Activated CD4-positive, CD25-positive, alpha-beta regulatory T cell treated with anti-CD3 and anti-CD28 coated beads, Interleukin-2, amount 50 U/mL, for 16 hours (primary cell): Measurements from ENCODE around the gene NDUFB4.

Source experiments
- DNase-seq: peaks from one replicate; pipeline ENCODE4 v3.0.0-alpha.2; 2020; ENCODE audit warnings: low read depth, low spot score

Gene NDUFB4

DNA sequence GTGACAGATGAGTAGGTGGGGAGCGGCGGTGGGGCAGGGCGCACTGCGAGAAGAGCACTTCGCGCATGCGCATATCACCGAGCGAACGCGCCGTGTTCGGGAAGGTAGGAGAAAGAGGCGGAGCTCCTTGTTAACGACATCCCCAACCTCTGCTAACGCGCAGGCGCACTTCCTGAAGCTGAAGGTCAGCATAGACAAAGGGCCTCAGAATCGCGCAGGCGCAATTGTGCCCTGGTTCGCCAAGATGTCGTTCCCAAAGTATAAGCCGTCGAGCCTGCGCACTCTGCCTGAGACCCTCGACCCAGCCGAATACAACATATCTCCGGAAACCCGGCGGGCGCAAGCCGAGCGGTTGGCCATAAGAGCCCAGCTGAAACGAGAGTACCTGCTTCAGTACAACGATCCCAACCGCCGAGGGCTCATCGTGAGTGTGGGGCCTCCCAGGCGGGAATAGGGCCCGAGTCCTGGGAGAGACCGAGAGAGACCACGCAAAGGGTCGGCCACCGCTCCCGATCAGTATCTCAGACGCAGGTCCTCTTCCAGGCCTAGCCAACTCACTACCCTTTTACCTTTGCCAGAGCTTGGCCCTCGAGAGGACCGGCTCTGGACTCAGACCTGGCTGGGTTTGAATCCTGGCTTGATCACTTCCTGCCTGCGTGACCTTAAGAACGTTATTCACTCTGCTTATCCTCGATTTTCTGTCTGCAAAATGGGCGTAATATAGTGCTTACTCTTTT lies at the start of gene NDUFB4:
NDUFB4 (plus strand) TSS at position 221 of the 737 bp plus-strand sequence; CDS start at position 245, 24 bp downstream.
- peak; percentile 92 for DNase-seq

DNA sequence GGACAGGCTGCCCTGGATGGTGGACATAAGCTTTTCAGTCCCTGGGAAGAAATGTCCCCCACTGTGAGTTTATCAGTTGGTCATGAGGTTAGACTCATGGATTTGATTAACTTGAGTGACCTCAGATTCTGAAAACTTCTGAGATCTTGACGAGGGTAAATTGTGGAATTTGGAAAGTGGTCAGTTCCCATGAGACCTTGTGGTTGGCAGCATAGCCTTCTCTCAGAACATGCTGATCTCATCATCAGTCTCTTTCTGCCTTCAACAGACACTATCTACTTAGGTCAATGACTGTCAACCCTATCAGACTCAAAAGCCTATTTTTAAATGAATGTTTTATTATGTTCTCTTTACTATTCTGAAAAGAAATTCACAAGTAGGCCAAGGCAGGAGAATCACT lies 45.6 kb upstream of the NDUFB4 start:
- DNase-seq: no peak

DNA sequence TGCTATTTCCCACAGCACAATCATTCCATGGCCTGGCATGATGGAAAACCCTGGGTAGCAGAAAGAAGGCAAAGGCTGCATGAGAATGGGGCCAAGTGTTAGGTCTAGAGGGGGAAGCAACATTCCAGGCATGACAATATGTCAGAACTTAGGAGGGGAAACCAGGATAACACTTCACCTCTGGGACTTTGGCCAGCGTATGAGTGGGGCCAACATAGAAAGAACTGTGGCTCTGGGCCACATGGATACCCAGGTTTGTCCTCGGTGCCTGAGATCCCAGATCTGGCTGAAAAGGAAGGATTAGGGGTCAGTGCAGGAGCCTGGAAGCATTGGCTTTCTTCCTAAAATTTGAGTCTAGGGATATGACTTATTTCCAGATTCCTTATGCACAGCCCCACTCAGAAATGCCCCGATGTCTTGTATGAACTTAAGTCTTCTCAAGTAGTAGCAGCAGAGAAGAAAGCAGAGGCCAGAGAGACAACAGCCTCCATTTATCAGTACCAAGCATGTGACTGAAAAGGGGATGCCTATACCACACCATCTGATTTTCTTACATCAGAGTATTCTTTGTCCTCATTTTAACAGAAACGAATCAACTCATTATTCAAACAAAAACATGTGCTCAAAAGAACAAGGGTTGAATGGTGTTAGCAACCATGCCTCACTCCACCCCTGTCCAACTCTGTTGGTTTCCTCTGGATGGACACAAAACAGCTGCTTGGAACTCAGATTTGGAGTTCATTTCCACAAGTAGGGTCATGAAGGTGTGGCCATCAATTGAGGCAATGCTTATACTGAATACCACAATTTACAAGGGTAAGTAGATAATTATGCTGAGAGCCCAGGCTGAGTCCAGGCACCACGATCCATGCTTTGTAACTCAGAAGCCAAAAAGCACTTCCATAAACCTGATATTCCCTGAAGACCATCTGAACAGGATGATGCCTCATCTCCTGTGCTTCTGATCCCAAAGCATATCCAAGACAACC lies 43.7 kb upstream of the NDUFB4 start:
- no peak for DNase-seq

DNA sequence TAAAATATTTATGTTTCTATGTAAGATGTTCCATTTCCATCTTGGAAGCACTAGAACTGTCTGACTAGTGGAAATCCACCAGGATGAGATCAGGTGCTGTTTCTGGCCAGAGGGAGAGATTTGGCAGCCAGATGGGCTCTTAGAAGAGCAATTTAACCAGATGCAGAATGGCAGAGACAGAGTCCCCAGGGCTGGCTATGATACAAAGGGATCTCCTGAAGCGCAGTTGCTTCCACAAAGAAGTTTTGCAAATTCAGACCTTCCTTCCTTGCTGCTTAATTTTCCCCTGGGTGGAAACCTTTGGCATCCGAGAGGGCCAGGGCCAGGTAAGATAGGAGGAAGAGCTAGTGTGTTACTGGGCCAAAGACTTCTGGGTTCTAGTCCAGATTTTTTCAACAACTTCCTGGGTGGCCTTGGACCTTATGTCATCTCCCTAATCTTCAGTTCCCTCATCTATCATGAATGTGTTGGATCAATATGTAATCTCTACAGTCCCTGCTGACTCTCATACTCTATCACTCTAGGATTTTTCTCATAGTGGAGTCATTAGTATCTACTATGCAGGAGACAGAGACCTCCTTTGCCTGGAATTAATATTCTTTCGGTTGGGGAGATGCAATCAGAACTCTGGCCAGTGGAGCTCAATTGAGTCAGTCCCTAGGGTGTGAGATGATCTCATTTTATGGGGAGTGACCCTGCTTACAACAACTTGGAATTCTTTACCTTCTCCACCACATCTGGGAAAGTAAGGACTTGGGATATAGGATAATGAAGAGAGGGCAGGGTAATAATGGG lies 41.1 kb upstream of the NDUFB4 start:
- no peak for DNase-seq

DNA sequence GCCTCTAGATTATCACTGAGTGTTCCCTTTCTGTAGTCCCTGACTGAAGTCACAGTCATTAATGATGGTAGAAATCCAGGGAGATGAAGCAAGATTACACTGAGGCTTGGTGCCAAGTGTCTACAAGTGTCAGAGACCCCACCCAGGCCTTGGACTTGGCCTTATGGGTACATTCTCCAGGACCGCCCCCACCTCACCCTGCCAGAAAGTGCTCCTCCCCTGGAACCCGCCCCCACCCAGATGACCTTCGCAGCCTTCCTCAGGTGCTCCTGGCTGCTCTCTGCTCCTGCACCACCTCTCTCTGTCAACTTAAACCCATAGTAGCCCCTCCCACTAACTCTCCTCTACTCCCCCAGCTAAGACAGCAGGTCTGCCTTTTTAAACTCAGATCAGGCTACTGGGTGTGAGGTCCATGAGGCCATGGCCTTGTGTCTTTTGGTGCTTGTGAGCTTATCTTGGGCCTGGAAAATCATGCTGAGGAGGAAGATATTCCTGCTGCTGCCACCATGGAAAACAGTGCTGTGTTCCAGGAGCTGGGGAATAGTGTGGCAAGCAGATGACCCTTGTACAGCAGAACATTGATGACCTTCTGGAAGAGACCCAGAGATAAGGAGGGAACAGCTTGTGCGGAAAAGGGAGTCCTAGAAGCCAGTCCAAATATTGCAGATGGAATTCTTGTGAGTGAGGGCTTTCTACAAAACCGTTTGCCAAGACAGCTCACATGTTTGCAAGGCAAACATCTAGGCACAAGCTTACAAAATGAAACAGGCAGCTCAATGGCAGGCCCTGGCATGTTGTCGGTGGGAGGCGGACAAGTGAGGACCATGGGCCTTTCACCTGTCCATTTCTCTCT lies 40.3 kb upstream of the NDUFB4 start:
- DNase-seq: no peak

DNA sequence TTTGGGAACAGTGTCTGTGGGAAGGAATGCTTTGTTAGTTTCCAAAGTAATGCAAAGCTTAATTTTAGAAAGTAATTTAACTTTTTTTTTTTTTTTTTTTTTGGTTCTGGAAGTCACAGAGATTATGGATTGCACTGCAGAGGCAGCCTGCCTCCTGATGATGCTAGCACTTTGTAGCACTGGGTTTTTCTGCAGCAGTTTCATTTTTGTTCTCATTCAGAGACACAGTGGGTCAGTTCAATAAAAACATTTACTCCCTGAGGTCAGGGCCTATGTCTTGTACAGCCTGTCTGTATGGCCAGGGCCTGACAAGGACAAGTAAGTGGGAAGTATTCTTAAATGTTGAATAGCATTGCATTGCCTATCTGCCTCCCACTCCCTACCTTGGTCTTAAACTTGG lies 39.0 kb upstream of the NDUFB4 start:
- DNase-seq: no peak

DNA sequence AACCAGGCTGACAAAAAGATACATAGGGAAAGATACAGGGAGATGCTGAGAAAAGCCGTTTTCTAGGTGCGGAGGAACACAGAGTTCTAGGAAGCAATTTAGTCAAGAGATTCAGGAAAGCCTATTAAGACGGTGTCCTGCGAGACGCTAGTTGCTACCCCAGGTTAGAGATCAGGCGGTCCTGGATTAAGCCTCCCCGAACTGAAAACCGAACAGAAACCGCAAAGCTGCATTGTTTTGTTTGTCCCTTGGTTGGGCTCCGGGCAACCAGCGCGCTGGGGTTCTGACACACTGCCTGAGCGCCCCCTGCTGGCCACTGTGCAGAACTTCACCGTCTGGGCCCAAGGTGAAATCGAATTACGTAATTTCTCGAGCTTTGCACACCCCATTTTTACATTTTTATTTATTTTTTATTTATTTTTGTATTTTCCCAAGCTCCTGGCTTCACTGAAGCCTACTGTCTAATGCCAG lies 37.3 kb upstream of the NDUFB4 start:
- peak; percentile 77 for DNase-seq

DNA sequence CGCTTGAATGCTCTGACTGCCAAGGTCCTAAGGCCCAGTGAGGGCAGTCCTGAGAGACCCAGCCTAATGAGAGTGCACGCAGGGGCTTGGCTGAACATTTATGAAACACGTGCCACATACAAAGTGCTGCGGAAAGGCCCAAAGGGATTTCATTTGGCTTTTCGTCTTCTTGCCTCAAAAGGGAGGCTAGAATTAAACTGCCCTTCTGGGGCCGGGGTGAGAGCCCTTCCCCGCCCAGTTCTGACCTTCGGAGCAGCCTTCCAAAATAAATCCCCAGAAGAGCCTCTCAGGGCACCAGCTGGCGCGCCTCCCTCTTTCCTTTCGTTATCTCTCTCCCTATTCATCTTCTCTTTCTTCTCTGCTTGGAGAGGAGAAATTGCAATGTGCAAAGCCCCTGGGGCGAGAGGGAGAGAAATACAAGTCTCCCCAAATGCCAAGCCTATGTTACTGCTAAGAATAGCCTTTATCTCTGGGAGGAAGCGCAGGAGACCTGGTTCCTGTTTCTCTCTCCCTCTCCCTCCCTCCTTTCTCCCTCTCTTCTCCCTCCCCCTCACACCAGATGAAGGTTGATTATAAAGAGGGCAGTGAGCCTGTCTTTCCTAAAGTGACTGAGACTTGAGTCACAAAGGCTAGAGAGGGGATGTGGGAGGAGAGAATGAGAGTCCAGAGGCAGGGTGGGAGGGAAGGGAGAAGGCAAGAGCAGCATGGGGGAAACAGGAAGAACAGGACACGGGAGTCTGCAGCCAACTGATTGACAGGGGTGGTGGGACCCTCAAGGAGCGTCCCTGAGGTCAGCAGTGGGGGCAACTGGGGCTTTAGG lies 36.7 kb upstream of the NDUFB4 start:
- DNase-seq: no peak

DNA sequence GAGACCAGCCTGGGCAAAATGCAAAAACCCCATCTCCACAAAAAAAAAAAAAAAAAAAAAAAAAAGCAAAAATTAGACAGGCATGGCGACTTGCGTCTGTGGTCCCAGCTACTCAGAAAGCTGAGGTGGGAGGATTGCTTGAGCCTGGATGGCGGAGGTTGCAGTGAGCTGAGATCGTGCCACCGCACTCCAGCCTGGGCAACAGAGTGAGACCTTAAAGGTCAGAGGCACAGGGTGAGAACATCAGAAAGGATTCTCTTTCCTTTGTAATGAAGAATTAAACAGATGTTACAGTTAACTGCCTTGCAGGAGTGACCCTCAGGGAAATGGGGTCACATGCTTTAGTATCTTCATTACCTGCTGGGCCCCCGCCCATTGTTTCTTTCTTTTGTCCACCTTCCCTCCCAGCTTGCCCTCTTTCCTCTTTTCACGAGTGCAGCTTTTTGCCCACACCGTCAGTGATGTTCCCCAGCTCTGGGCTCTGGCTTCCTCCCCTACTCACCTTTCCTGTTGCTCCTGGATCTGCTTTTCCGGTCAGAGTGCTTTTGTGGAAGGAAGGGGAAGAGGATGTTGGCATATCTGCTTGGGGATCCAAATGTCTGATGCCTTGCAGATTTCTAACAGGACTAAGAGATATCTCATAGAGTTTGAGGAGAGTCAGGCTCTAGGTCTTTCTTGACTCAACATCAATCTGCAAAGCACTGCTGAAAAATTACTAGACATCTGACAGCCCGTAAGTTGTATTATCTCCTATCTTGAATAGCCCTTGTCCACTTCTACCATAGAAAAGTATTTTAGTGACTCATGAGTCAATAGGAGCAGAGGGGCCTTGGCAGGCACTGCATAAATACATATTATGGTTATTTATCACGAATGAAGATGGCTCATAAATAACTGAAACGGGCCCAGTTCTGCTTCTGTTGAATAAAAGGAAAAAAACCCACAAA lies 35.6 kb upstream of the NDUFB4 start:
- no peak for DNase-seq

DNA sequence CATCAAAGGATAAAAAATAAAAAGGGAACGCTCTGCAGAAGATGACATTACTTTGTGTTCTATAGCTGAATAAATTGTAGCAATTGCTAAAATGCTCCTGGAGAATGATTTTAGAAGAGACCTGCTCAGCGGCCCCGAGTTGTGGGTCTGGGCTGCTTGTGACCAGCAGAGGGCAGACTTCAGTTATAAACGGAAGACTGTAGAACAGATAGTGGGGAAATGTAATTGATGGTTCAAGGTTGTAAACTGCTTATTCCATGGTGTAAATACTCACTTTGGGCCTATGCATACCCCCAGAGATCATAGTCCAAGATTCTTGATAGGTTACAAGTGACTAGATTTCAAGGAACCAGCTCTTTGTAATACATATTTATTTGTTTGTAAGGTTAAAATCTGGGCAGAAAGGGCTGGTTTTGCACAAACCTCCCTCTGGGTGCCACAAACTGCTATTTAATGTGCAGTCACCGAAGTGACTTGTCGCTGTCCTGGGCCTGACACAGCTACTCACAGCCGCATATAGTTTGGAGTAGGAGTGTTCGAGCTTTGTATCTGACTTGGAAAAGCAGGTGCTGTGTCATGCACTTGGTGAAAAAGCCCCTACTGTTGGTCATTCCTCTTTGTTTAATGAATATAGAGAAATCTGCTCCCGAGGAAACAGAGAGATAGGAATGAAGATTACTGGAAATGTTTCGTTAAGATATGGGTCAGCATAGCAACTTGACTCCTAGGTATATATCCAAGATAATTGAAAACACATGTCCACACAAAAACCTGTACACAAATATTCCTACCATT lies 34.7 kb upstream of the NDUFB4 start:
- DNase-seq: peak; percentile 58

DNA sequence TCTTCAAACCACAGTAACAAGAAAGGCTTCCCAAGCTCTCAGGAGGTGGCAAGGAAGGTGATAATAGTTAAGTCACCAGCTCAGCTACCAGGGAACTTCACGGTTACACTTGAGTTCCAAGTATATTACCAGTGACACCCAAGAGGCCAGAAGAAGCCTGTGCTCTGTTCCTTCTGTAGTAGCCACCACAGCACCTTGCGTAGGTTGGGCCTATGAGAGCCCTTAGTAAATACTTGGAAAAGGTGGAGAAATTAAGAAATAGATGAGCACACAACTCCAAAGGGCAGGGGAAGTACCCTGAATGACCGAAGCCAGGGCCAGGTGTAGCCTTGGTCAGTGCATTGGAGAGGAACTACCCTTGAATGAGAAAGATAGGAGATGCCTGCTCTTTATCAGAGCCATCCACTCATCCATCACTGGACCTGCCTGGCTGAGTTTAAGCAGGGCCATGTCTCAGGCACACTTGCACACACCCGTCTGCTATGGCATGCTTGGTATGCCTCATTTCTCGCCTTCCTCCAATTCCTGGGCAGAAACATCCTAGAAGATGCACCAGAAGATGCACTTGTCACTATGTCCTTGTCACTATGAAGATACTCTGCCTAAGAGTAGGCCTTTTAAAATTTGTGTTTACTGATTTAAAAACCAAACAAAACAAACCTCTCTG lies 32.6 kb upstream of the NDUFB4 start:
- DNase-seq: no peak

DNA sequence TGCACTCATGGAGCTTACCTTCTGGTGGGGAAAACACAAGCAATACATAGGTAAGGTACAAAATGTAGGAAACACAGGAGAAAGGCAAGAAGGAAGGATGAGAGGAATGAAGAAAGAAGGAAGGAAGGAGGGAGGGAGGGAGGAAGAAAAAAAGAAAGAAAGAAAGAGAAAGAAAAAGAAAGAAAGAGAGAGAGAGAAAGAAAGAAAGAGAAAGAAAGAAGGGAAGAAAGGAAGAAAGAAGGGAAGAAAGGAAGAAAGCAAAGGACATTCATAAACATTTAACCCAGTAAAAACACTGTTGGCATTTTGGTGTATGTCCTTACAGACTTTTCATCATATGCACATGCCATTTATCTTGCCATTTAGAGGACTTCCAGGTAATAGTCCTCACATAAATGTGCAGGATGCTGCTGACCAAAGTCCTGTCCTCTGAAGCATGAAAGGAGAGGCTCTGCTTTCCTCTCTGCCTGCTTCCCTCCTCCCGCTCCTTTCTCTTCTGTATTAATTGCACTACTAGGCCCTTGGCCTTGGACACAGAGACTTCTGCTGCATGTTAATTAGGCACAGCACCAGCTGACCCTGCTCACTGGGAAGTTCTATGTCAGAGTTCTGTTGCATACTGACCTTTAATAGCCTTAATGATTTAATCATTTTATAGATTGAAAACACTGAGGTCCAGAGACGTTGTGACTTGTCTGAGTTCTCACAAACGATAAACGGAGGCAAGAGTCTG lies 29.7 kb upstream of the NDUFB4 start:
- DNase-seq: no peak

DNA sequence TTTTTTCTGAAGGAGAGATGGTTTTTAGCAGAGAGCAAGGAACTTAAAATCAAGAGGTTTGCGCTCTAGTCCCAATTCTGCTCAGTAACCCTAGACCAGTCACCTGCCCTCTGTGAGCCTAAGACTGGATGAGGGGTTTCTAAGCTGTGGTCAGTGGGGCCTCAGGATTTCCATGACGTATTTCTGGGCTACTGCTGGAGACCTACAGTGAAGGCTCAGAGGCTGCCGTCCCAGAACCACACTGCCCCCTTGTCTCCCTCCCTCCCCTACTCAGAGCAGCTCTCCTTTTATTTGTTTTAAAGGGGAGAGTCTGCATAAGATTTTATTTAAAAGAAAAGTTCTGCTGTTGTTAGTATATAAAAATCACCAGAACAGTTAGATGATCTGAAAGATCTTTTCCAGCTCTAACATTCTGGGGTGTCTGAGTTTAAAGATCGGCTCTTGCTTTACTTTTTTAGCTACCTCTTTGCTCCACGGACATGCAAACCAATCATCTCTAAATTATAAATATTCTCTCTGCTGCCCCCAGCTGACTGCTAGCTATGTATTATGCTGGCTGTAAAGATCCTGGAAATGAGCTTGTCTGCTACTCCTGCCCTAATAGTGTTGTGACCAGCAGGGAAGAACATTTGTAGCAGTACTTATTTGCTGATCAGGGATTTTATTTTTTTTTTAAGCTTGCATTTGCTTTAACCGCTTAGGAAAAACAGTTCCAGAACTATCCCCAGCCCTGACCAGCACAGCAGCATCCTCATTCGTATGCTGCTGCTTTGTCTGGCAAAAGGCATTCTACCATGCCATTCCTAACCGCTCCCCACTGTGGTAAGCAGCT lies 28.6 kb upstream of the NDUFB4 start:
- no peak for DNase-seq

DNA sequence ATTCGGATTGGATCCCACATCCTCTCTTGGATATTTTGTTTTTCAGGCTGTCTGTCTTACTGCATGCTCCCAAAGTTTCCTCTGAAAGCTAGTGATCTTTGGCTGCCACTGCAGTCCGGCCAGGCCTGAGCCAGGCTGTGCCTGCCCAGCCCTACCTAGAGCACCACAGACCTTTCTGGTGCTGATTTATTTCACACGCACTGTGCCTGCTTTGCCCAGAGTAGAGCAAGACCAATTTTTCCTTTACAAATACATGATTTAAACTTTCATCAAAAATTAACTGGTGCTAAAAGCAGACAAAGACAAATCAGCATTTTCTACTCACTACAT lies 28.0 kb upstream of the NDUFB4 start:
- DNase-seq: no peak

DNA sequence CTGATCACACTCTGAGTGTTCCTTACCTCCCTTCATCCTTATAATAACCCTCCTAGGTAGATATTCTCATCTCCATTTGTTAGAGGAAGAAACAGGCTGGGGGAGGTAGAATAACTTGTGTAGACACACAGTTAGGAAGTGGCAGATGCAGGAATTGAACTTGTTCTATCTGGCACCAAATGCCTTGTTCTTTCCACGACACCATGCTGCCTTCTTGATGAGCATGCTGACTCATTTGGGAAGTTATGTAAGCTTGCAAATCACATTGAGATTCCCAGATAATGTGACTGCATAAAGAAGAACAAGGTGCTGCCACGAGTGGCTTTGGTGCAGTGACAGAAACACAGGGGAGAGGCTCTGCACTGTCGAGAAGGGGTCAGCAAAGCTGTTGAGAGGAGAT lies 27.5 kb upstream of the NDUFB4 start:
- no peak for DNase-seq
